Amniotic stem cell (primary cell): ENCODE data around the gene TOP2B.

Experiments
- DNase-seq: peaks from one replicate; lab custom pipeline; 2025; lab: John Stamatoyannopoulos, UW

Gene TOP2B, protein sequence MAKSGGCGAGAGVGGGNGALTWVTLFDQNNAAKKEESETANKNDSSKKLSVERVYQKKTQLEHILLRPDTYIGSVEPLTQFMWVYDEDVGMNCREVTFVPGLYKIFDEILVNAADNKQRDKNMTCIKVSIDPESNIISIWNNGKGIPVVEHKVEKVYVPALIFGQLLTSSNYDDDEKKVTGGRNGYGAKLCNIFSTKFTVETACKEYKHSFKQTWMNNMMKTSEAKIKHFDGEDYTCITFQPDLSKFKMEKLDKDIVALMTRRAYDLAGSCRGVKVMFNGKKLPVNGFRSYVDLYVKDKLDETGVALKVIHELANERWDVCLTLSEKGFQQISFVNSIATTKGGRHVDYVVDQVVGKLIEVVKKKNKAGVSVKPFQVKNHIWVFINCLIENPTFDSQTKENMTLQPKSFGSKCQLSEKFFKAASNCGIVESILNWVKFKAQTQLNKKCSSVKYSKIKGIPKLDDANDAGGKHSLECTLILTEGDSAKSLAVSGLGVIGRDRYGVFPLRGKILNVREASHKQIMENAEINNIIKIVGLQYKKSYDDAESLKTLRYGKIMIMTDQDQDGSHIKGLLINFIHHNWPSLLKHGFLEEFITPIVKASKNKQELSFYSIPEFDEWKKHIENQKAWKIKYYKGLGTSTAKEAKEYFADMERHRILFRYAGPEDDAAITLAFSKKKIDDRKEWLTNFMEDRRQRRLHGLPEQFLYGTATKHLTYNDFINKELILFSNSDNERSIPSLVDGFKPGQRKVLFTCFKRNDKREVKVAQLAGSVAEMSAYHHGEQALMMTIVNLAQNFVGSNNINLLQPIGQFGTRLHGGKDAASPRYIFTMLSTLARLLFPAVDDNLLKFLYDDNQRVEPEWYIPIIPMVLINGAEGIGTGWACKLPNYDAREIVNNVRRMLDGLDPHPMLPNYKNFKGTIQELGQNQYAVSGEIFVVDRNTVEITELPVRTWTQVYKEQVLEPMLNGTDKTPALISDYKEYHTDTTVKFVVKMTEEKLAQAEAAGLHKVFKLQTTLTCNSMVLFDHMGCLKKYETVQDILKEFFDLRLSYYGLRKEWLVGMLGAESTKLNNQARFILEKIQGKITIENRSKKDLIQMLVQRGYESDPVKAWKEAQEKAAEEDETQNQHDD (N-terminal part only)

DNA sequence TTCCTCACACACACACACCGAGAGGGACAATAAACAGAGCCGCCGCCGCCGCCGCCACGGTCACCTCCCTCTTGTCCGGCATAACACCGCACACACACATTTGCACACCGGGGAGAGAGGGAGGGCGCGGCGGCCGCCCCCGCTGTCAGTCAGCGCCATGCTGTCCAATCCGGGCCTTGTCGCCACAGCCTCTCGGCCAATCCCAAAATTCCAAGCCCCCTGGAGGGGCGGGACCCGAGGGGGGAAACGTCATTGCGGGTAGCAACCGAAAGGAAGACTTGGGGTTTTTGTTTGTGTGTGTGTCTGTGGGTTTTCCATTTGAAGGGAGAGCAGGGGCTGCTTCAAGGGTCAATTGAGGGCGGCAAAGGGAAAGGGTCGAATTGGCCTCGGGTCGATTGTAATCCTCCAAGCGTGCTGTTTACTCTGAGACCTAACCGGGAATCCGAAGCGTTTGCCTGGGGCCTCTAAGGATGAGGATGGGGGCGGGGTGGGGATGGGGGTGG is at the start of gene TOP2B:
TOP2B (minus strand) TSS at position 96 of the 503 bp plus-strand sequence. CDS start 610 bp downstream, outside the sequence.
- DNase-seq: peak; percentile 84

DNA sequence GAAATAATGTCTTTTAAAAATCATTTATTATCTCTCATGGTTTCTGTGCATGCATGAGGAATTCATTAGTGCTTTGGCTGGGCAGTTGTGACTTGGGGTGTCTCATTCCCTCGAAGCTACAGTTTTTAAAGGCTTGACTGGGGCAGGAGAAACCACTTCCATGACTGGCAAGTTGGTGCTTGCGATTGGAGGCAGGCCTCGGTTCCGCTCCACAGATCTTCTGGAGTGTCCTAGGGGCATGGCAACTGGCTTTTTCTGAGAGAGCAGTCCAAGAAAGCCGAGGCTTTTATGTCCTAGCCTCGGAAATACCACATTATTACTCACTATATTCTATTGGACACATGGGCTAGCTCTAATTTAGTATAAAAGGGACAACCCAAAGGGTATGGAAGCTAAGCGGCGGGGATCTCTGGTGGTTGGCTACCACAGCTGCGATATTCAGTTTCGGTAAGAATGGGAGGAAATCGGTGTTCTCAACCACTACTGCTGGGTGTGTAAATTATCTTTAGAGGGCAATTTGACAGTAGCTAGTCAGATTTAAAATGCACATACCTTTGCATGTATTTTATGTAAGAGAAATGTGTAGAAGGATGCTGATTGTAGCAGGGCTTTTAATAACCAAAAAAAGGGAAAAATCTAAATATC is 48.8 kb upstream of the TOP2B start:
- DNase-seq: no peak

DNA sequence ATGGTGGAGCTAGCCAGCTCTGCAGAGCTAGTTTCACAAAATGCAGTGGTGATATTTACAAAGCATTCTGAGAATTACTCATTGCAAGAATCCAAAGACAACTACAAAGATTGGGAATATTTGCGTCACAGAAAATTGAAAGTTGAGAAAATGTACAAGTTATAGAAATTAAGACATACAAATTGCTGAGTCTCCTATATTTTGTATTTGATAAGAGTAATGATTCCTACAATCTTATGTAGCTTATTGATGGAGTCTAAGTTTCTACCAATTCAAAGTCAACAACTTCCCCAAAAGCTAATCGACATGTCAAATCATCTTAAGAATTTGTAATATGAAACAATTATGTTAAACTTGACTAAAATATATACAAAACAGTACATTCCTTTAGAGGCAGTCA is 46.4 kb upstream of the TOP2B start:
- no peak for DNase-seq

DNA sequence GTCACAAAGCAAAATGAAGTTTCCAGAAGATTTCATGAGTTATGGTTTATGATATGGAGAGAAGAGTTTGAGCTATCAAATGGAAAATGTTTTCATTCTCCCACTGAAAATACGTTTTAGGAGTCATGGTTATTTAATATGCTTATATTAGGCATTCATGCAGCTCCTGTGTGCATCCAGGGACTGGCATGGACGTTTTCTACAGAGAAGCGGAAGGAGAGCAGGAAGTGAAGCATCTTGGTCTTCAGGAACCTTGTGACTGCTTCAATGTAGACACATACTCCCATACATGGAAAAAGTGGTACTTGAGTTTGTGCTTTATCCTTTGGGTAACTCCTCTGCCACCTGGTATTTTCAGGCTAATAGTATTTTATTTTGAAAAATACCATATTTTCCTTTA is 43.3 kb upstream of the TOP2B start:
- no peak for DNase-seq

DNA sequence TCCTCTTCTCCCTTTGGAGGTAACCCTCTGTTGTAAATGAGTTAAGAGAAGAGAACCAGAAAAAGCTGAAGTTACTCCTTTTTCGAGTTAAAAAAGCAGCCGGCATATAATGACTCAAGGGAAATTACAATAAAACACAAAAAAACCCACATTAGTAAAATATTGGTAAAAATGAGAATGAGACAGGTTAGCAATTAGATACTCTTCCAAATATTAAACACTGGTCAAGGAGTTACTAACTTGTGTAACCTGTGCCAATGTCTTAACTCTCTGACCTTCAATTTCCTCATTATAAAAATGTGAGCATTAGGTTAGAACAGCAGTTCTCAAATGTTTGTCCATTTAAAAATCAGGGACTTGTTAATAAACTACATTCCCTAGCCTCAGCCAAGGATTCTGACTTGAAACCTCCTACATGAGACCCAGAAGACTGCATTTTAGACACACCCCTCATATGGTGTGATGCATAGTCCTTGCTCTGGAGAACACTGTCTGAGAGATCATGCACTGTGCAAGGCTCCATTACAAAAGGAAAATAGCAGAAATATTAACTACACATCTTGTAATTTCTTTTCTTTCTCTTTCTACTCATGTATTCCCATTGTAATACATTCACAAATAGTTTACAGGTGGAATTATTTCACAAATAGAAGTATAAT is 42.7 kb upstream of the TOP2B start:
- no peak for DNase-seq

DNA sequence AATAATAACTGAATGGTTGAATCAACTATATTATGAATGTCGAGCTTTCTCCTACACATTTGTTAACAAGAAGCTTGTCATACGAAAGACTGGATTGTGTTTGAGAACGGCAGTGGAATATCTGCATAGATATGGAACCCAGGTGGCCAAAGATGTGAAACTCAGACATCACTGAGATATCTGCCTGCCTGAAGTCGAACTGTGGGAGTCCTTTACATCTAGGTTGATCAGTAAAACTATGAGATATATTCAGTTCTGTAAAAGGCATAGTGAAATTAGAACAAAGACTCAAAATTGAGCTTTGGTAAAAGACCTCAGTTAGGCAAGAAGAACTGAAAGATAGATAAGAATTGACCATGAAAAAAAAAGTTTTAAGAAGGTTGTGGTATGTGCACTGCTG is 41.5 kb upstream of the TOP2B start:
- no peak for DNase-seq

DNA sequence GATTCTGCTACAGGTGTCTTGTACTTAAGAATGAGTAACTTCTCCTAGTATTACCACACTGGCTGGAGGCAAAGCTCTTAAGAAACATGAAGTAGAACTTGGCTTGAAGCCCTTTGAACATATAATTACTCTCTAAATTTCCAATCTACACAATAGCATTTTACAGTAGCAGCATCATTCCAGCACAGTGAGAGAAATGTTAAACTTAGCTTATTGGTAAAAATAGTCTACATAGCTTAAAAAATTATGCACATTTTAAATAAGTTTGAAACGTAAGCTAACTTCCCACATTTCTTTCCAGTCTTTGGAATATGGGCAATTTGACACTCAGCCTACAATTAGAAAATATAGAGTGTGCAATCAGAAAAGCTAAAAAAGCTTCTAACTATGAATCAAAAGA is 32.8 kb upstream of the TOP2B start:
- no peak for DNase-seq

DNA sequence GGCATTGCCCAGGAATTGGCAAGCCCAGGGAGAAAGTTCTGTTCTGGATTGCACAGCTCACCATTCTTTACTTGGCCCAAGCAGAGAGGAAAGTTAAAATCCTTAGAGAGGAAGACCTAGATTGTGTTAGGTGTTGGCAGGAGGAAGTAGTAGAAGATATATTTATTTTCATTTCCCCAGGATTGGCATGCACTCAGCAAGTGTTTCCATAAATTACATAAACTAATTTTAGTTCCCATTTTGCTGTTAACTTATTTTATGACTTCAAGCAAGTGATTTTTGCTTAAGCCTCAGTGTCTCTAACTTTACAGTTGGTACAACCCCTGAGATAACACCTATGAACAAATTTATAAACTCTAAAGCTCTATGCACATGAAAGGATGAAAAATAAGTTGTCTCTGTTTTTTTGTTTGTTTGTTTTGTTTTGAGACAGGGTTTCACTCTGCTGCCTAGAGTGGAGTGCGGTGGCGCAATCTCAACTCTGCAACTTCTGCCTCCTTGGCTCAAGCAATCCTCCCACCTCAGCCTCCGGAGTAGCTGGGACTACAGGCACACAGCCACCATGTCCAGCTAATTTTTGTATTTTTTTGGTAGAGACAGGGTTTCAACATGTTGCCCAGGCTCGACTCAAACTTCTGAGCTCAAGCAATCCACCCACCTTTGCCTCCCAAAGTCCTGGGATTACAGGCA is 31.2 kb upstream of the TOP2B start:
- no peak for DNase-seq

DNA sequence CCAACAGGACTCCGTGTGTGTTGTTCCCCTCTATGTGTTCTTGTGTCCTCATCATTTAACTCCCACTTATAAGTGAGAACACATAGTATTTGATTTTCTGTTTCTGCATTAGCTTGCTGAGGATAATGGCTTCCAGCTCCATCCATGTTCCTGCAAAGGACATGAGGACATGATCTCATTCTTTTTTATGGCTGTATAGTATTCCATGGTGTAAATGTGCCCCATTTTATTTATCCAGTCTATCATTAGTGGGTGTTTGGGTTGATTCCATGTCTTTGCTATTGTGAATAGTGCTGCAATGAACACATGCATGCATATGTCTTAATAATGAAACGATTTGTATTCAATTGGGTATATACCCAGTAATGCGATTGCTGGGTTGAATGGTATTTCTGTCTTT is 28.5 kb upstream of the TOP2B start:
- no peak for DNase-seq

DNA sequence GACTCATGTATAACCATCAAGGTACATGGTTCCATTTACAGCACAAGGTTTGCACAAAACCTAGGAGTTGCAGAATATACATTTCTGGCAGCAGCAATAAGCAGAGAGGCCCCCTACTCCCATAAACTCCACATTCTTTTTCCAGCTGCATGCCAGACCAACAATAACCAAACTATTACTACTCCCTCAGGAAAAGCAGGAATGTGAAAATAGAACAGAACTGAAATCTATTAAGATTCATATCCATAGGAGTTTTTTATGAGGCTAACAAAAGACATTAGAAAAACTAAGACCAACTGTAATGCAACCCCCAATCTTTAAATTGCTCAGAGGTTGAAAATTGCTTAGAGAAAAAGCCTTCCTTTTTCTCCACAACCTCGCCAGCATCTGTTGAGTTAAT is 27.6 kb upstream of the TOP2B start:
- no peak for DNase-seq

DNA sequence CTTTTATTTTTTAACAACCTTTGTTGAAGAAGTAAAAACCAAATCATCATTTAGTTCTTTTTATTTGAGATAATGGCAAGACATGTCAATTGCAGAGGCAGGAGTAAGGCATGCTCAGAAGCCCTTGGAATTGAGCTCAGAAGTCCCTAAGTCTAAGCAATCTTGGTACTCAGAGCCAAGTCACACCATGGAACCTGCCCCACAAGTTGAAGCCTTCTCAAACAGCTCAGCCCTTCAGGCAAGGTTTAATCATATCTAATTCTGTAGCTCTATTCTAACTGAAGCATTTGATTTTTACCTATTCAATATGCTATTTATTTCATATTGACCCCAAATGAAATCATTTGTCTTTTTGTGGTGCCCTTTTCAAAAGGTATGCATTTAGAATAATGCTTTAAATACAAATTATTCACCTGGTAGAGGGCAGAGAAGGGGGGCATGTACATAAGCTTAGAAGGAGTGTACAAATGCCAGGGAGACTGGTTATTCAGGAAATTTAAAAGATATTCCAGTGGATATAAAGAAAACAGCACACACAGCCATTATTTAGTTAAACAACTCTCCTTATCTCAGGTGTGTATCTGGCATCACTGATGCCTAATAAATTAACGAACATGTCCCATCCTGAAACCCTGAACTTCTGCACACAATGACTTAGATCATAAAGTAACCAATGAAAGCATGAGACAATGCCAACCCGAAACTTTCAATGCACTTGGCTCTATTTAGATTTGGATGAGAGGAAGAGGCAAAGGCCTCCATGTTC is 26.2 kb upstream of the TOP2B start:
- DNase-seq: no peak

DNA sequence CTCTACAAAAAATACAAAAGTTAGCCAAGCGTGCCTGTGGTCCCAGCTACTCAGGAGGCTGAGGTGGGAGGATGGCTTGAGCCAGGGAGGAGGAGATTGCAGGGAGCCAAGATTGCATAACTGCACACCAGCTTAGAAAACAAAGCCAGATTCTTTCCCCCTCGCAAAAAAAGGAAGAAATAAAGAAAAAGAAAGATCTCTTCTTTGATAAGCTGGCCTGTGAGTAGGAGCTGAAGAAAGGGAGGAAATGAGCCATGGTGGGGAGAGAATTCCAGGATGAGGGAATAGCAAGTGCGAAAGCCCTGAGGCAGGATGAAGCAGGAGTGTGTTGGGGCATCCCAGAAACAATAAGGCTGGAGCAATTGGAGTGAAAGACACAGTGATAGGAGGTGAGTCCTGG is 24.5 kb upstream of the TOP2B start:
- DNase-seq: no peak

DNA sequence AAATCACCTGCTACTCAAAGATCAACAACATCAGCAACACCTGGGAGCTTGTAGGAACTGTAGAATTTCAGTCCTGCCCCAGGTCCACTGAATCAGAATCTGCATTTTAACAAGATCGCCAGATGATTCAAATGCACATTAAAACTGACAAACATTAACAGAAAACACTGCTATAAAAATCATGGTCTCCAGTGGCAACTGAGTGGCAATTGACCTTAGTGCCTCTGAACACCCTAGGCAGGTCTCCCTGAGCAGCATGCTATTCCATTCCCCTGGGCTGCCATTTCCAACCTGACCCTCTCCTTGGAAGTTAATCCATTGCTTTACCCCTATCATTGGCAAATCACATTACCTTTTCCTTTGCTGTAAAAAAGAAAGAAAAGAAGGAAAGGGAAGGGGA is 23.0 kb upstream of the TOP2B start:
- DNase-seq: no peak

DNA sequence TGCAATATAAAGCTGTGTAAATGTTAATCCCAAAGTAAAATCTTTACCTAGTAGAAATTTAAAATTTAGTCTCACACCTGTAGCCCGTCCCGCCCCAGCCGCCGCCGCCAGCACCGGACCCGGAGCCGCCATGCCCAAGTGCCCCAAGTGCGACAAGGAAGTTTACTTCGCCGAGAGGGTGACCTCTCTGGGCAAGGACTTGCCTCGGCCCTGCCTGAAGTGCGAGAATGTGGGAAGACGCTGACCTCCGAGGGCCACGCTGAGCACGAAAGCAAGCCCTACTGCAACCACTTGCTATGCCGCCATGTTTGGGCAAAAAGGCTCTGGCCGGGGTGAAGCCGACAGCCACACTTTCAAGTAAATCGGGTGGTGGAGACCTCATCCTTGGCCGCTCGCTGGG is 22.1 kb upstream of the TOP2B start:
- DNase-seq: no peak

DNA sequence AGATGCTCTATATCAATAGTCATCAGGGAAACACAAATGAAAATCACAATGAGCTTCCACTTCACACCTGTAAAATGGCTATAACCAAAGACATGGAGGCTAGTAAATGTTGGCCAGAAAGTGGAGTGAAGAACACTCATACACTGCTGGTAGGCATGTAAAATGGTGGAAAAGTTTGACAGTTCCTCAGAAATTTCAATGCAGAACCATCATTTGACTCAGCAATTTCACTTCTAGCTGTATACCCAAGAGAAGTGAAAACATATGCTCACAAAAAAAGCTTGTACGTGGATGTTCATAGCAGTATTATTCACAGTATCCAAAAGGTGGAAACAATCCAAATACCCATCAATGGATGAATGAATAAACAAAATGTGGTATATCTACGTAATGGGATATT is 19.2 kb upstream of the TOP2B start:
- DNase-seq: no peak

DNA sequence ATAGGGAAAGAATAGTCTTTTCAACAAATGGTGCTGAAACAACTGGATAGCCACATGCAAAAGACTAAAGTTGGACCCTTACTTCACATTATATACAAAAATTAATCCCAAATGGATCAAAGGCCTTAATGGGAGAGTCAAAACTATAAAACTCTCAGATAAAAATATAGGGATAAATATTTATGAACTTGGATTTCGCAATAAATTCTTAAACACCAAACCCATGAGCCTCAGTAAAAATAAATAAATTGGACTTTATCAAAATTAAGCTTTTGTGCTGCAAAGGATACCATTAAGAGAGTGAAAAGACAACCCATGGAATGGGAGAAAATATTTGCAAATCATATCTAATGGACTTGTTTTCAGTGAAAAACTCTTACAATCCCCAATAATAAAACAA is 18.7 kb upstream of the TOP2B start:
- no peak for DNase-seq

DNA sequence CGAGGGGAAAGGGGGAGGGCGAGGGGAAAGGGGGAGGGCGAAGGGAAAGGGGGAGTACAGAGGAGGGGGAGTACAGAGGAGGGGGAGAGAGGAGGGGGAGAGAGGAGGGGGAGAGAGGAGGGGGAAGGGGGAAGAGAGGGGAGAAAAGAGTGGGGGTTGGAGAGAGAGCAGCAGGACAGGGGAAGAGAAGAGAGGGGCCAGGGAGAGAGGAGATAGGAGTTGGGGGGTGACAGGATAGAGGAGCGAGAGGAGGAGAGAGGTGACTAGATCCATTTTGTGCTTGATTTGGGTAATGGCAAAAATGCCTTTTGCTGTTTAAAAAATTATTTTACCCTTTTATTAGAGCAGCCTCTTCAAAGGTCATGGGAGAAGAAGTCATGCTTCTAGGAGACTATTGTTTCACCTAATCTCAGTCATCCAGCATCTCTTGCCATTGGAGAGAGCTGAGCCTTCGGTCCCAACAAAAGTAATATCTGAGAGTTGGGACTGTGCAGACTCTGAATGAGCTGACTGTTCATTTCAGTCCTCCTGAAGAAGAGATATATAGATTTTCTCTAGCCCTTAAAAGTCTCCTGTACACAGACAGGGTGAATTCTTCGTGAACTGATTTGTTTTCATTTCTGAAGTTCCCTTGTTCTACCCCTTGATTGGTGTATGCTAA is 15.1 kb upstream of the TOP2B start:
- no peak for DNase-seq

DNA sequence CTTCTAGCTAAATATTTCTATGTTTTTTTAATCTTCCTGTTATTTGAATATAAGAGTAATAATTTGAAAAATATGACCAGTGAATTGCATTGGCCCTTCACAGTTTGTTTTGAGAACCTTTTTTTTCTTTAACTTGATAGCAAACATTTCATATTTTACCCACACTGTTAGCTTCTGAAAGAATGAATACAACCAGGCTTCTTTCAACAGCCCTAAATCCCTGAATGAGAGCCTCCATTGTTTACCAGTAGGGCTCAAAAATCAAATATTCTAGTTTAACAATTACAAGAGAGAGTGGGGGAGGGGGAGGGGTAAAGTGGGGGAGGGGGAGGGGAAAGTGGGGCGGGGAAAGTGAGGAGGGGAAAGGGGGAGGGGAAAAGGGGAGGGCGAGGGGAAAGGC is 14.5 kb upstream of the TOP2B start:
- DNase-seq: no peak

DNA sequence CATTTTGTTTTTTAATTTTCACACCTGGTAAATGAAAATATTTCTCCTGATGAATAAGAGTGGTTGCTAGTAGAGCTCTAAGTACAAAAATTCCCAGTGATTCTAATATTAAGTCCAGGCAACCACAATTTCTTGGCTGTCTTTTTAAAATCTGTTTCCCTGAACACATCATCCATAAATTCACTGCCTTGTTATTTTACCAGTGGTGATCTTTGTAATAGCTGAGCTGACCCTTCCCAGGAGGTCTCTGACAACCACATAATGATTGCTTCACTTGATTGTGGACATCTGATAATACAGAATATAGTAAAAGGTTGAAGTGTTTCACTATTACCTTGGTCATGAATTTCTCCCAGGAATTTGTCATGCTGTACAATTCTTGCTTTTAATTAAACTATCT is 13.9 kb upstream of the TOP2B start:
- DNase-seq: no peak

DNA sequence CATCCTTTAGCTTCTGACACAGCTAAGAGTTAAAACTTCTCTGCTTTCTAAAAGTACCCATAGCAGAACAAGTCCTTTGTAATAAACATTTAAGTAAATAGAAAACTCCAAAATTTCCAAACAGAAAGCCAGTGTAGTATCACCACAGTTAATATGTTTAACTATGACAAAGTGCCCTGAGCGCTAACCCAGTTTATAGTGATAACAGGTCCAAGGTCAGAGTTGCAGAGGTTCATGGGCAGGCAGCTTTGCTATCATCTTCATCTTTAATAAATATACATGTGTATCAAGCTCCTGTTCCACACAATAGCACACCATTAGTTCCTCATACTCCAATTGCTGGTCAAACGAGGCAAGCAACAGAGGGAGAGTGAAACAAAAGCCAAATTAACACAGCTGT is 12.4 kb upstream of the TOP2B start:
- DNase-seq: no peak
